Measurements from ENCODE around the gene BCL2.

The BCL2 gene

GRCh38 chr18:63186520-63187222 is 132.9 kb downstream of the BCL2 start:
- in situ Hi-C loops (cut with HindIII; ENCODE audit: low sequenced_read_pairs), result no loop called here
- no peak overlapping the region for H3K4me3 ChIP-seq (ENCODE audit: low read depth, low read length)
- no peak for TF ChIP-seq CTCF (IDR thresholded peaks at IDR 0.05; ENCODE audit: low read depth, low read length, missing control alignments)
- DNase-seq (ENCODE audit: low read depth), result no peak

GRCh38 chr18:63185984-63186383 is 133.6 kb downstream of the BCL2 start:
- in situ Hi-C loops (cut with HindIII; ENCODE audit: low sequenced_read_pairs), result no loop called here
- TF ChIP-seq CTCF (IDR thresholded peaks at IDR 0.05; ENCODE audit: low read depth, low read length, missing control alignments), result no peak
- DNase-seq (ENCODE audit: low read depth), result no peak
- H3K4me3 ChIP-seq (ENCODE audit: low read depth, low read length), result no peak overlapping the region

- in situ Hi-C loops (cut with HindIII; ENCODE audit: low sequenced_read_pairs), result no loop called here
- no peak for DNase-seq (ENCODE audit: low read depth)
- H3K4me3 ChIP-seq (ENCODE audit: low read depth, low read length), result no peak overlapping the region
- no peak for TF ChIP-seq CTCF (IDR thresholded peaks at IDR 0.05; ENCODE audit: low read depth, low read length, missing control alignments)
These were observed 135.4 kb downstream of the BCL2 start for GRCh38 chr18:63183952-63184770.

- in situ Hi-C loops (cut with HindIII; ENCODE audit: low sequenced_read_pairs), result no loop called here
- no peak for DNase-seq (ENCODE audit: low read depth)
- no peak overlapping the region for H3K4me3 ChIP-seq (ENCODE audit: low read depth, low read length)
- TF ChIP-seq CTCF (IDR thresholded peaks at IDR 0.05; ENCODE audit: low read depth, low read length, missing control alignments), result no peak
These were observed 136.2 kb downstream of the BCL2 start for GRCh38 chr18:63183378-63183777.

- in situ Hi-C loops (cut with HindIII; ENCODE audit: low sequenced_read_pairs), result no loop called here
- H3K4me3 ChIP-seq (ENCODE audit: low read depth, low read length), result no peak overlapping the region
- TF ChIP-seq CTCF (IDR thresholded peaks at IDR 0.05; ENCODE audit: low read depth, low read length, missing control alignments), result no peak
- no peak for DNase-seq (ENCODE audit: low read depth)
These were observed 136.7 kb downstream of the BCL2 start for GRCh38 chr18:63182861-63183260.

GRCh38 chr18:63182310-63182772 is 137.2 kb downstream of the BCL2 start:
- no peak overlapping the region for H3K4me3 ChIP-seq (ENCODE audit: low read depth, low read length)
- no peak for DNase-seq (ENCODE audit: low read depth)
- no peak for TF ChIP-seq CTCF (IDR thresholded peaks at IDR 0.05; ENCODE audit: low read depth, low read length, missing control alignments)
- in situ Hi-C loops (cut with HindIII; ENCODE audit: low sequenced_read_pairs), result no loop called here

Measured in astrocyte of the cerebellum (primary cell).